H1 (cell line): ENCODE measurements around the gene DNER. TPM values are rescaled to one million over a fixed set of nuclear protein-coding genes. Genes with fewer than 3 reads are reported as not detected.

Source experiments
- RXRA ChIP-seq: IDR thresholded peaks from 2 replicates; pipeline ENCODE4 v1.6.1; 2011; ENCODE audit warnings: low read depth, mild to moderate bottlenecking, low read length, moderate library complexity; ENCODE audit not compliant: insufficient read depth
- polyA plus RNA-seq, 7 experiments: library from polyadenylated mRNA; depleted of rRNA in 3 of 7; stranded (reverse) in 5 of 7; unstranded in 2 of 7; fragments of >200 nt in 5 of 7; fragments of 200-250 nt in 2 of 7; gene quantifications; 1 replicate in 5 of 7; 2 replicates in 1 of 7; 4 replicates in 1 of 7; pipeline versions ENCODE4 v1.2.1 to v1.2.3, GENCODE V29; 2011 to 2013; ENCODE audit warnings: missing spikeins in 2 of 7, mixed read lengths in 2 of 7
- total RNA-seq: library from RNA; stranded (reverse); fragmentation: NEBNext Ultra II Directional; extraction: Animal tissue kit (Norgen Biotek cat#: 25700); gene quantifications from 2 replicates; pipeline ENCODE4 v1.2.1, GENCODE V29; 2021

Gene DNER
- total and polyA plus RNA-seq, 2 of the 8 experiments (the other 6 are each of a cell fraction or from before 2014, with no cell fraction given): 6.8 to 16.3 TPM

- no peak for TF ChIP-seq RXRA
Measured at GRCh38 chr2:229419158-229419557, 295.2 kb downstream of the DNER start (continued).
